H9 (cell line): ENCODE data around the gene RADIL. TPM values are rescaled to one million over a fixed set of nuclear protein-coding genes. Genes with fewer than 3 reads are reported as not detected.

Source experiments
- DNase-seq: peaks from one replicate; pipeline ENCODE4 v3.0.0-alpha.2; 2017
- H2AFZ ChIP-seq: one replicate; pipeline ENCODE4 v1.6.1; 2013; ENCODE audit warnings: mild to moderate bottlenecking, low read length, control low read depth, moderate library complexity
- H2AK5ac ChIP-seq: 2 replicates; pipeline ENCODE4 v1.6.1; 2013; ENCODE audit warnings: low read length, control low read depth, mixed read lengths; ENCODE audit not compliant: insufficient read length
- H2BK120ac ChIP-seq: one replicate; pipeline ENCODE4 v1.6.1; 2013; ENCODE audit warnings: low read depth, mild to moderate bottlenecking, low read length, control low read depth, inconsistent platforms; ENCODE audit not compliant: poor library complexity, severe bottlenecking
- H2BK12ac ChIP-seq: 2 replicates; pipeline ENCODE4 v1.6.1; 2013; ENCODE audit warnings: low read length, control low read depth, mixed read lengths, low read depth; ENCODE audit not compliant: insufficient read length
- H2BK15ac ChIP-seq: 2 replicates; pipeline ENCODE4 v1.6.1; 2013; ENCODE audit warnings: low read depth, low read length, control low read depth
- H2BK20ac ChIP-seq: one replicate; pipeline ENCODE4 v1.6.1; 2013; ENCODE audit warnings: low read depth, mild to moderate bottlenecking, low read length, control low read depth, inconsistent platforms; ENCODE audit not compliant: poor library complexity, severe bottlenecking
- H2BK5ac ChIP-seq: 2 replicates; pipeline ENCODE4 v1.6.1; 2013; ENCODE audit warnings: low read length, control low read depth, mixed read lengths; ENCODE audit not compliant: insufficient read length
- H3K14ac ChIP-seq: 2 replicates; pipeline ENCODE4 v1.6.1; 2013; ENCODE audit warnings: low read length, control low read depth; ENCODE audit not compliant: insufficient read depth
- H3K18ac ChIP-seq: 2 replicates; pipeline ENCODE4 v1.6.1; 2013; ENCODE audit warnings: low read depth, mild to moderate bottlenecking, mixed read lengths, low read length, control low read depth; ENCODE audit not compliant: insufficient read length
- H3K23ac ChIP-seq: 2 replicates; pipeline ENCODE4 v1.6.1; 2013; ENCODE audit warnings: low read length, control low read depth, mixed read lengths, low read depth; ENCODE audit not compliant: insufficient read length
- H3K23me2 ChIP-seq: 2 replicates; pipeline ENCODE4 v1.6.1; 2013; ENCODE audit warnings: low read depth, mild to moderate bottlenecking, mixed read lengths, low read length, control low read depth; ENCODE audit not compliant: insufficient read length, poor library complexity, severe bottlenecking
- H3K27ac ChIP-seq: 2 replicates; pipeline ENCODE4 v1.5.1; 2013; ENCODE audit warnings: low read length, control low read depth, mixed read lengths, low read depth; ENCODE audit not compliant: insufficient read length
- H3K27me3 ChIP-seq: 2 replicates; pipeline ENCODE4 v1.6.1; 2013; ENCODE audit warnings: low read length, control low read depth, inconsistent platforms; ENCODE audit not compliant: insufficient read depth
- H3K4ac ChIP-seq: 2 replicates; pipeline ENCODE4 v1.6.1; 2013; ENCODE audit warnings: low read depth, mild to moderate bottlenecking, control low read depth, inconsistent platforms, low read length, moderate library complexity
- H3K4me1 ChIP-seq: 2 replicates; pipeline ENCODE4 v1.6.1; 2013; ENCODE audit warnings: low read length, control low read depth, inconsistent platforms; ENCODE audit not compliant: insufficient read depth
- H3K4me2 ChIP-seq: 2 replicates; pipeline ENCODE4 v1.6.1; 2013; ENCODE audit warnings: low read length, control low read depth, mixed read lengths; ENCODE audit not compliant: insufficient read length, insufficient read depth
- H3K56ac ChIP-seq: 2 replicates; pipeline ENCODE4 v1.6.1; 2013; ENCODE audit warnings: low read depth, mild to moderate bottlenecking, mixed read lengths, low read length, control low read depth; ENCODE audit not compliant: insufficient read length
- H3K79me1 ChIP-seq: 2 replicates; pipeline ENCODE4 v1.6.1; 2013; ENCODE audit warnings: low read depth, mild to moderate bottlenecking, moderate library complexity, low read length, control low read depth, inconsistent platforms; ENCODE audit not compliant: insufficient read depth, poor library complexity, severe bottlenecking
- H3K79me2 ChIP-seq: 2 replicates; pipeline ENCODE4 v1.6.1; 2013; ENCODE audit warnings: low read length, control low read depth, inconsistent platforms; ENCODE audit not compliant: insufficient read depth
- H3K9ac ChIP-seq: 2 replicates; pipeline ENCODE4 v1.6.1; 2013; ENCODE audit warnings: low read length, control low read depth, mixed read lengths; ENCODE audit not compliant: insufficient read length; ENCODE audit errors: extremely low read depth
- H3K9me3 ChIP-seq: one replicate; pipeline ENCODE4 v1.6.1; 2013; ENCODE audit warnings: low read depth, low read length, inconsistent platforms; ENCODE audit not compliant: control insufficient read depth
- H3T11ph ChIP-seq: one replicate; pipeline ENCODE4 v1.6.1; 2013; ENCODE audit warnings: mild to moderate bottlenecking, low read length, control low read depth, inconsistent platforms
- H4K20me1 ChIP-seq: one replicate; pipeline ENCODE4 v1.6.1; 2013; ENCODE audit not compliant: control insufficient read depth, insufficient read length, insufficient read depth
- H4K5ac ChIP-seq: 2 replicates; pipeline ENCODE4 v1.6.1; 2013; ENCODE audit warnings: low read depth, mild to moderate bottlenecking, mixed read lengths, low read length, control low read depth; ENCODE audit not compliant: insufficient read length
- H4K8ac ChIP-seq: replicated peaks from 2 replicates; pipeline ENCODE4 v1.6.1; 2013; ENCODE audit warnings: low read length, control low read depth, mixed read lengths, low read depth; ENCODE audit not compliant: insufficient read length
- H4K91ac ChIP-seq: 2 replicates; pipeline ENCODE4 v1.6.1; 2013; ENCODE audit warnings: low read depth, mild to moderate bottlenecking, moderate library complexity, mixed read lengths, low read length, control low read depth; ENCODE audit not compliant: insufficient read length
- H3K27ac Mint-ChIP-seq, 3 experiments: 2 replicates in 2 of 3; 3 replicates in 1 of 3; pipeline ENCODE4 v1.8.0; 2020 to 2021; ENCODE audit warnings: mixed read lengths in 3 of 3, mild to moderate bottlenecking in 1 of 3, moderate library complexity in 1 of 3
- H3K27me3 Mint-ChIP-seq: 2 replicates; pipeline ENCODE4 v1.8.0; 2021; ENCODE audit warnings: low read depth, mild to moderate bottlenecking, moderate library complexity, mixed read lengths
- H3K36me3 Mint-ChIP-seq, 3 experiments: 2 replicates in 2 of 3; 3 replicates in 1 of 3; pipeline ENCODE4 v1.8.0; 2020 to 2021; ENCODE audit warnings: low read depth in 3 of 3, mixed read lengths in 3 of 3; ENCODE audit not compliant: insufficient read depth in 1 of 3
- H3K4me1 Mint-ChIP-seq, 2 experiments: 2 replicates each; pipeline ENCODE4 v1.8.0; 2020; ENCODE audit warnings: mixed read lengths in 2 of 2
- H3K4me3 Mint-ChIP-seq, 2 experiments: 2 replicates in 1 of 2; 3 replicates in 1 of 2; pipeline ENCODE4 v1.8.0; 2020 to 2021; ENCODE audit warnings: mild to moderate bottlenecking in 2 of 2, mixed read lengths in 2 of 2, moderate library complexity in 1 of 2
- H3K9me3 Mint-ChIP-seq, 2 experiments: 2 replicates in 1 of 2; 3 replicates in 1 of 2; pipeline ENCODE4 v1.8.0; 2020; ENCODE audit warnings: mild to moderate bottlenecking in 2 of 2, mixed read lengths in 2 of 2, moderate library complexity in 1 of 2
- CTCF ChIP-seq: fragments of 200-600 bp; sonication (generic); conservative IDR thresholded peaks from 3 replicates; pipeline ENCODE4 v1.8.0; 2021; ENCODE audit warnings: antibody characterized with exemption, mild to moderate bottlenecking
- WGBS: extraction: QIAGEN DNeasy Blood & Tissue Kit; methylation state at CpG from one replicate; pipeline ENCODE4 v1.1.7; 2013; ENCODE audit warnings: missing lambda C conversion rate, low lambda C conversion rate, mixed read lengths; ENCODE audit not compliant: insufficient read length; ENCODE audit errors: extremely low coverage; 5-methylcytosine and 5-hydroxymethylcytosine counted together
- total RNA-seq: library from RNA; stranded (reverse); gene quantifications from 2 replicates; pipeline ENCODE4 v1.2.1, GENCODE V29; 2021

RADIL gene
- total RNA-seq, 1 experiment from 2014 or later: 4.7 TPM

- no peaks in the 10 kb centered on the region for H3K79me1 ChIP-seq
- H2BK5ac ChIP-seq: no peak overlapping the region
- H3K9ac ChIP-seq: no peak overlapping the region
- H3K56ac ChIP-seq: no peak overlapping the region
- Mint-ChIP-seq H3K36me3 (peaks cover 3% of the 10 kb centered on the region in 3 experiments; a peak in 2 of 7 replicates), H3K4me3 (no peak overlapping the region), H3K27me3 (no peaks in the 10 kb centered on the region), H3K9me3 (no peaks in the 10 kb centered on the region), H3K27ac (no peak overlapping the region), H3K4me1 (peaks cover 3 to 6% of the 10 kb centered on the region in 2 experiments)
- no peak overlapping the region for H3K4me2 ChIP-seq
- no peaks in the 10 kb centered on the region for H3K23me2 ChIP-seq
- no peak overlapping the region for H2BK12ac ChIP-seq
- no CpG with 5 or more reads among the region's 17 CpGs for WGBS
- TF ChIP-seq CTCF: no peak
- no peaks in the 10 kb centered on the region for H4K20me1 ChIP-seq
- no peak overlapping the region for H4K5ac ChIP-seq
- no peak overlapping the region for H2BK120ac ChIP-seq
- no peak overlapping the region for H3T11ph ChIP-seq
- no peak overlapping the region for H2AFZ ChIP-seq
- no peak overlapping the region for H3K27ac ChIP-seq
- H3K27me3 ChIP-seq: no peaks in the 10 kb centered on the region
- no peak overlapping the region for H3K4ac ChIP-seq
- no peak overlapping the region for H2BK20ac ChIP-seq
- H2BK15ac ChIP-seq: no peak overlapping the region
- H3K79me2 ChIP-seq: no peaks in the 10 kb centered on the region
- H3K14ac ChIP-seq: no peak overlapping the region
- no peaks in the 10 kb centered on the region for H3K4me1 ChIP-seq
- DNase-seq: no peak
- no peak overlapping the region for H2AK5ac ChIP-seq
- no peak overlapping the region for H4K8ac ChIP-seq
- H3K23ac ChIP-seq: no peak overlapping the region
- no peaks in the 10 kb centered on the region for H3K9me3 ChIP-seq
- no peak overlapping the region for H4K91ac ChIP-seq
- H3K18ac ChIP-seq: no peak overlapping the region
These were observed 54.7 kb downstream of the RADIL start for GRCh38 chr7:4828720-4829383.
